GM23338 (cell line): ENCODE data around the gene JMJD7. TPM values are rescaled to one million over a fixed set of nuclear protein-coding genes. Genes with fewer than 3 reads are reported as not detected.

Experiments
- ATAC-seq: fragments of 200-7000 bp; cut with Tn5 transposase; 3 replicates; pipeline ENCODE4 v1.9.1; 2020
- DNase-seq: peaks from one replicate; pipeline ENCODE4 v3.0.0-alpha.2; 2015; ENCODE audit warnings: low spot score
- H2AFZ ChIP-seq: fragments of 200-600 bp; sonication (generic); 2 replicates; pipeline ENCODE4 v1.8.0; 2016; ENCODE audit warnings: antibody characterized with exemption, mild to moderate bottlenecking, moderate library complexity
- H3F3A ChIP-seq: fragments of 200-600 bp; sonication (generic); replicated peaks from 2 replicates; pipeline ENCODE4 v1.8.0; 2017; ENCODE audit warnings: antibody characterized with exemption, mixed run types, low read depth
- H3K27ac ChIP-seq: fragments of 200-600 bp; sonication (generic); 2 replicates; pipeline ENCODE4 v1.6.1; 2016; ENCODE audit warnings: low read depth
- H3K27me3 ChIP-seq: fragments of 200-600 bp; sonication (generic); 2 replicates; pipeline ENCODE4 v1.8.0; 2016; ENCODE audit warnings: mild to moderate bottlenecking, mixed run types, moderate library complexity; ENCODE audit not compliant: insufficient read depth
- H3K36me3 ChIP-seq: fragments of 200-600 bp; sonication (generic); 2 replicates; pipeline ENCODE4 v1.8.0; 2016; ENCODE audit warnings: mild to moderate bottlenecking; ENCODE audit not compliant: insufficient read depth
- H3K4me1 ChIP-seq: fragments of 200-600 bp; sonication (generic); 2 replicates; pipeline ENCODE4 v1.8.0; 2016; ENCODE audit warnings: mild to moderate bottlenecking, moderate library complexity; ENCODE audit not compliant: insufficient read depth
- H3K4me2 ChIP-seq: fragments of 200-600 bp; sonication (generic); 2 replicates; pipeline ENCODE4 v1.7.1; 2017; ENCODE audit warnings: mixed run types
- H3K4me3 ChIP-seq: fragments of 200-600 bp; sonication (generic); 2 replicates; pipeline ENCODE4 v1.6.1; 2016; ENCODE audit warnings: mixed run types
- H3K79me2 ChIP-seq: fragments of 200-600 bp; sonication (generic); replicated peaks from 2 replicates; pipeline ENCODE4 v1.8.0; 2017; ENCODE audit warnings: mild to moderate bottlenecking; ENCODE audit not compliant: insufficient read depth
- H3K9me2 ChIP-seq: fragments of 200-600 bp; sonication (generic); 2 replicates; pipeline ENCODE4 v1.8.0; 2017; ENCODE audit not compliant: insufficient read depth
- H4K20me1 ChIP-seq: fragments of 200-600 bp; sonication (generic); replicated peaks from 2 replicates; pipeline ENCODE4 v1.8.0; 2017; ENCODE audit warnings: mild to moderate bottlenecking; ENCODE audit not compliant: insufficient read depth
- H3K27ac Mint-ChIP-seq: 2 replicates; pipeline ENCODE4 v1.8.0; 2020; ENCODE audit warnings: inconsistent platforms, mild to moderate bottlenecking, moderate library complexity, mixed read lengths
- H3K27me3 Mint-ChIP-seq: 3 replicates; pipeline ENCODE4 v1.8.0; 2022; ENCODE audit warnings: low read depth, mild to moderate bottlenecking, moderate library complexity, mixed read lengths, inconsistent platforms; ENCODE audit not compliant: insufficient read depth, poor library complexity
- H3K36me3 Mint-ChIP-seq: 3 replicates; pipeline ENCODE4 v1.8.0; 2021; ENCODE audit warnings: low read depth, mild to moderate bottlenecking, inconsistent platforms, moderate library complexity, mixed read lengths
- H3K4me1 Mint-ChIP-seq: 3 replicates; pipeline ENCODE4 v1.8.0; 2020; ENCODE audit warnings: mild to moderate bottlenecking, inconsistent platforms, mixed read lengths
- H3K4me3 Mint-ChIP-seq: 3 replicates; pipeline ENCODE4 v1.8.0; 2021; ENCODE audit warnings: moderate library complexity, mild to moderate bottlenecking, inconsistent platforms, mixed read lengths
- H3K9me3 Mint-ChIP-seq: 3 replicates; pipeline ENCODE4 v1.8.0; 2020; ENCODE audit warnings: moderate library complexity, mild to moderate bottlenecking, inconsistent platforms, mixed read lengths
- CREB1 ChIP-seq: fragments of 250-450 bp; sonication (Bioruptor Pico); IDR thresholded peaks from 2 replicates; pipeline ENCODE4 v1.5.0; 2020; ENCODE audit warnings: low read depth, mild to moderate bottlenecking, moderate library complexity
- CTCF ChIP-seq, 2 experiments: fragments of 200-600 bp in 1 of 2; sonication (generic) in 1 of 2; conservative IDR thresholded peaks; 2 replicates each; pipeline versions ENCODE4 v1.5.1 to v1.6.1; 2016 to 2017; ENCODE audit warnings: antibody characterized with exemption in 2 of 2, low read depth in 2 of 2, mild to moderate bottlenecking in 2 of 2, moderate library complexity in 1 of 2
- ETS1 ChIP-seq: IDR thresholded peaks from 2 replicates; pipeline ENCODE4 v1.6.1; 2016; ENCODE audit warnings: antibody characterized with exemption
- EZH2 ChIP-seq: fragments of 200-600 bp; sonication (generic); IDR thresholded peaks from one replicate; pipeline ENCODE4 v1.8.0; 2017; ENCODE audit warnings: antibody characterized with exemption, mild to moderate bottlenecking, low read depth; ENCODE audit not compliant: unreplicated experiment
- EZH2phosphoT487 ChIP-seq: fragments of 200-600 bp; sonication (generic); IDR thresholded peaks from one replicate; pipeline ENCODE4 v1.8.1; 2018; ENCODE audit warnings: antibody characterized with exemption; ENCODE audit not compliant: unreplicated experiment
- JUNB ChIP-seq: IDR thresholded peaks from one replicate; pipeline ENCODE4 v1.6.1; 2016; ENCODE audit warnings: antibody characterized with exemption; ENCODE audit not compliant: unreplicated experiment
- NANOG ChIP-seq: IDR thresholded peaks from 2 replicates; pipeline ENCODE4 v1.6.1; 2016; ENCODE audit warnings: antibody characterized with exemption, borderline replicate concordance
- POLR2AphosphoS5 ChIP-seq: IDR thresholded peaks from 2 replicates; pipeline ENCODE4 v1.6.1; 2016; ENCODE audit warnings: antibody characterized with exemption, low read depth
- REST ChIP-seq: IDR thresholded peaks from one replicate; pipeline ENCODE4 v1.6.1; 2018; ENCODE audit warnings: antibody characterized with exemption; ENCODE audit not compliant: unreplicated experiment
- STAT1 ChIP-seq: IDR thresholded peaks from one replicate; pipeline ENCODE4 v1.6.1; 2016; ENCODE audit warnings: antibody characterized with exemption; ENCODE audit not compliant: unreplicated experiment
- ZNF114 ChIP-seq: fragments of 250-450 bp; sonication (Bioruptor Pico); IDR thresholded peaks from 2 replicates; pipeline ENCODE4 v1.5.0; 2020; ENCODE audit warnings: mild to moderate bottlenecking, moderate library complexity
- ZNF331 ChIP-seq: fragments of 250-450 bp; sonication (Bioruptor Pico); IDR thresholded peaks from 2 replicates; pipeline ENCODE4 v1.5.0; 2020; ENCODE audit warnings: low read depth, mild to moderate bottlenecking, moderate library complexity
- ZNF462 ChIP-seq: fragments of 250-450 bp; sonication (Bioruptor Pico); IDR thresholded peaks from 2 replicates; pipeline ENCODE4 v1.5.0; 2020; ENCODE audit warnings: mild to moderate bottlenecking, moderate library complexity
- polyA plus RNA-seq: library from polyadenylated mRNA; unstranded; fragments of >200 nt; fragmentation: Nextera tagmentation; extraction: Ambion mirVana; gene quantifications from 2 replicates; pipeline ENCODE4 v1.2.1, GENCODE V29; 2016
- total RNA-seq: library from RNA; depleted of rRNA; stranded (reverse); fragments of >200 nt; shearing (Covaris generic); gene quantifications from 2 replicates; pipeline ENCODE4 v1.2.3, GENCODE V29; 2014

The JMJD7 gene
- total and polyA plus RNA-seq, 2 experiments from 2014 or later = 8.5 to 9.2 TPM

GRCh38 chr15:41832208-41832607, 4.3 kb downstream of the JMJD7 start:
- H3K4me3 Mint-ChIP-seq = no peak overlapping the region
- H4K20me1 ChIP-seq = no peaks in the 10 kb centered on the region; the same call in 1 of the 2 replicates
- no peaks in the 10 kb centered on the region for H3K9me2 ChIP-seq
- H3K4me1 Mint-ChIP-seq = peaks cover 7% of the 10 kb centered on the region
- DNase-seq = no peak
- no peak overlapping the region for H3K4me2 ChIP-seq
- peaks cover 5% of the 10 kb centered on the region; the same call in 1 of the 2 replicates for H3K27me3 ChIP-seq
- H3K27ac ChIP-seq = no peak overlapping the region
- peaks cover 12% of the 10 kb centered on the region for H3K36me3 Mint-ChIP-seq
- TF ChIP-seq POLR2AphosphoS5 (no peak), CREB1 (CRISPR knock-in tag) (no peak), ZNF114 (CRISPR knock-in tag) (no peak), ZNF462 (CRISPR knock-in tag) (no peak), JUNB (no peak), ETS1 (no peak), NANOG (no peak), ZNF331 (CRISPR knock-in tag) (no peak), EZH2phosphoT487 (no peak), CTCF (conservative IDR thresholded peaks at IDR 0.05; ENCODE audit: low read depth in 2 of 2) (no peak), STAT1 (no peak), EZH2 (no peak), REST (no peak)
- no peak overlapping the region for H3K27ac Mint-ChIP-seq
- no peaks in the 10 kb centered on the region; the same call in 1 of the 2 replicates for H3K36me3 ChIP-seq
- H3K9me3 Mint-ChIP-seq = no peaks in the 10 kb centered on the region
- ATAC-seq = no peak
- no peak overlapping the region for H2AFZ ChIP-seq
- H3F3A ChIP-seq = no peaks in the 10 kb centered on the region
- H3K4me3 ChIP-seq = no peak overlapping the region
- peaks cover 4% of the 10 kb centered on the region; the same call in 1 of the 2 replicates for H3K4me1 ChIP-seq
- H3K79me2 ChIP-seq = 0 out of 2 replicates have a peak, but pooled peaks cover 4% of the 10 kb centered on the region
- peaks cover 17% of the 10 kb centered on the region for H3K27me3 Mint-ChIP-seq
